SK-N-SH treated with all-trans-retinoic acid at 6 μM for 48 hours (cell line): ENCODE results near the gene TMEM182.

ENCODE experiments used
- ATAC-seq: fragments of 200-7000 bp; cut with Tn5 transposase; 3 replicates; pipeline ENCODE4 v1.9.1; 2020; ENCODE audit warnings: mild to moderate bottlenecking, moderate library complexity
- ARNTL ChIP-seq: fragments of 450-650 bp; formaldehyde crosslinking; IDR thresholded peaks from 2 replicates; pipeline ENCODE4 v1.5.0; 2020; ENCODE audit warnings: low read depth, mild to moderate bottlenecking, moderate library complexity, borderline replicate concordance
- BACH2 ChIP-seq: fragments of 250-450 bp; sonication (Bioruptor Pico); IDR thresholded peaks from 2 replicates; pipeline ENCODE4 v1.9.0; 2021; ENCODE audit warnings: mild to moderate bottlenecking, borderline replicate concordance
- CREB5 ChIP-seq: fragments of 250-450 bp; sonication (Bioruptor Pico); IDR thresholded peaks from 2 replicates; pipeline ENCODE4 v1.5.1; 2020; ENCODE audit warnings: low read depth, mild to moderate bottlenecking, moderate library complexity
- CSDC2 ChIP-seq: fragments of 250-450 bp; sonication (Bioruptor Pico); IDR thresholded peaks from 2 replicates; pipeline ENCODE4 v1.5.0; 2020; ENCODE audit warnings: mild to moderate bottlenecking, moderate library complexity
- ESRRG ChIP-seq: fragments of 250-450 bp; sonication (Bioruptor Pico); IDR thresholded peaks from 2 replicates; pipeline ENCODE4 v1.6.1; 2021; ENCODE audit warnings: mild to moderate bottlenecking
- GLIS3 ChIP-seq: fragments of 250-450 bp; sonication (Bioruptor Pico); IDR thresholded peaks from 2 replicates; pipeline ENCODE4 v1.5.0; 2020; ENCODE audit warnings: mild to moderate bottlenecking, moderate library complexity
- ISL1 ChIP-seq: fragments of 250-450 bp; sonication (Bioruptor Pico); IDR thresholded peaks from 2 replicates; pipeline ENCODE4 v2.1.2; 2022; ENCODE audit warnings: mild to moderate bottlenecking, moderate library complexity
- OSR1 ChIP-seq: fragments of 250-450 bp; sonication (Bioruptor Pico); IDR thresholded peaks from 2 replicates; pipeline ENCODE4 v1.8.0; 2022; ENCODE audit warnings: moderate library complexity, mild to moderate bottlenecking, inconsistent platforms
- PATZ1 ChIP-seq: fragments of 250-450 bp; sonication (Bioruptor Pico); IDR thresholded peaks from 2 replicates; pipeline ENCODE4 v1.8.0; 2020; ENCODE audit warnings: mild to moderate bottlenecking, moderate library complexity, borderline replicate concordance
- POU6F1 ChIP-seq: fragments of 250-450 bp; sonication (Bioruptor Pico); IDR thresholded peaks from 2 replicates; pipeline ENCODE4 v1.8.0; 2021; ENCODE audit warnings: low read depth, mild to moderate bottlenecking, moderate library complexity, borderline replicate concordance
- PPARA ChIP-seq: fragments of 250-450 bp; sonication (Bioruptor Pico); IDR thresholded peaks from 2 replicates; pipeline ENCODE4 v1.5.0; 2020; ENCODE audit warnings: mild to moderate bottlenecking, borderline replicate concordance
- RARB ChIP-seq: fragments of 250-450 bp; sonication (Bioruptor Pico); IDR thresholded peaks from 2 replicates; pipeline ENCODE4 v1.8.0; 2021; ENCODE audit warnings: mild to moderate bottlenecking, moderate library complexity
- SNAI2 ChIP-seq: fragments of 250-450 bp; sonication (Bioruptor Pico); IDR thresholded peaks from 2 replicates; pipeline ENCODE4 v1.5.0; 2020; ENCODE audit warnings: mild to moderate bottlenecking, moderate library complexity
- TCF4 ChIP-seq: fragments of 250-450 bp; sonication (Bioruptor Pico); IDR thresholded peaks from 2 replicates; pipeline ENCODE4 v1.8.0; 2021; ENCODE audit warnings: mild to moderate bottlenecking, moderate library complexity, borderline replicate concordance
- TOX ChIP-seq: fragments of 250-450 bp; sonication (Bioruptor Pico); IDR thresholded peaks from 2 replicates; pipeline ENCODE4 v1.8.0; 2021; ENCODE audit warnings: mild to moderate bottlenecking, moderate library complexity, borderline replicate concordance
- TSHZ2 ChIP-seq: fragments of 250-450 bp; sonication (Bioruptor Pico); IDR thresholded peaks from 2 replicates; pipeline ENCODE4 v1.5.0; 2020; ENCODE audit warnings: mild to moderate bottlenecking, moderate library complexity
- ZC3H10 ChIP-seq: fragments of 250-450 bp; sonication (Bioruptor Pico); IDR thresholded peaks from 2 replicates; pipeline ENCODE4 v1.5.1; 2021; ENCODE audit warnings: mild to moderate bottlenecking, moderate library complexity
- ZFP3 ChIP-seq: fragments of 250-450 bp; sonication (Bioruptor Pico); IDR thresholded peaks from 2 replicates; pipeline ENCODE4 v1.5.0; 2020; ENCODE audit warnings: mild to moderate bottlenecking, moderate library complexity
- ZFP30 ChIP-seq: fragments of 450-650 bp; formaldehyde crosslinking; IDR thresholded peaks from 2 replicates; pipeline ENCODE4 v1.5.0; 2022; ENCODE audit warnings: mild to moderate bottlenecking, moderate library complexity
- ZNF565 ChIP-seq: fragments of 450-650 bp; formaldehyde crosslinking; conservative IDR thresholded peaks from 2 replicates; pipeline ENCODE4 v1.5.0; 2020; ENCODE audit warnings: low read depth, mild to moderate bottlenecking, moderate library complexity
- ZNF70 ChIP-seq: fragments of 450-650 bp; formaldehyde crosslinking; IDR thresholded peaks from 2 replicates; pipeline ENCODE4 v1.5.0; 2020; ENCODE audit warnings: mild to moderate bottlenecking, moderate library complexity
- ZNF8 ChIP-seq: fragments of 450-650 bp; formaldehyde crosslinking; IDR thresholded peaks from 2 replicates; pipeline ENCODE4 v1.5.0; 2020; ENCODE audit warnings: mild to moderate bottlenecking, moderate library complexity

TMEM182 gene

DNA sequence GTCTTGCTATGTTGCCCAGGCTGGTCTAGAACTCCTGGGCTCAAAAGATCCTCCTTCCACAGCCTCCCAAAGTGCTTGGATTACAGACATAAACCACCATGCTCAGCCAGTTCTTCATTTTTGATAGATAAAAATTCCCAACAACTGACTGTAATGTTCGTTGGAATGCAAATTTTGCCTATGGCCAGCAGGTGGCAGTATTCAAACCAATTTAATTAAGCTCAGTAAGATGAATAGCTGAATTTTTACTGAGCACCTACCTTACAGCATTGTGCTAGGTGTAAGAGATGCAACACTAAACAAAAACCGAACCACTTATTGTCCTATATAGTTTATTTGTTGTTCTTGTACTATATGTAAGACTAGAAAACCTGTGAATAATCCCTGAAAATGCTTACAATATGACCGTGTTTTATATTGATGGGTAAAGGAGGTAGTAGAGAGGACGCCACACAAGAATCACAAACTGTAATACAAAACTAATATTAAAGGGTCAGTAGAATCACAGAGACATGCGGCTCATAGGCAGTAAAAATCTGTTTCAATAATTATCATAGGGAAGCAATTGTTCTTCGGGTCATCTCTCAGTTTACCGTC is 8.2 kb upstream of the TMEM182 start:
- TF ChIP-seq ZNF70 (CRISPR knock-in tag) = no peak
- no peak for TF ChIP-seq PATZ1 (CRISPR knock-in tag)
- no peak for TF ChIP-seq ISL1
- TF ChIP-seq ZNF8 (CRISPR knock-in tag) = no peak
- TF ChIP-seq ARNTL = no peak
- no peak for TF ChIP-seq ESRRG (CRISPR knock-in tag)
- TF ChIP-seq TCF4 (CRISPR knock-in tag) = no peak
- TF ChIP-seq RARB = no peak
- TF ChIP-seq TSHZ2 = no peak
- no peak for TF ChIP-seq GLIS3 (CRISPR knock-in tag)
- TF ChIP-seq OSR1 (CRISPR knock-in tag) = no peak
- TF ChIP-seq CREB5 (CRISPR knock-in tag) = no peak
- no peak for TF ChIP-seq TOX (CRISPR knock-in tag)
- TF ChIP-seq CSDC2 = no peak
- no peak for TF ChIP-seq ZNF565
- no peak for TF ChIP-seq ZFP3 (CRISPR knock-in tag)
- no peak for TF ChIP-seq PPARA (CRISPR knock-in tag)
- no peak for TF ChIP-seq ZC3H10
- no peak for TF ChIP-seq POU6F1
- no peak for TF ChIP-seq BACH2 (CRISPR knock-in tag)
- peak; percentile 77 for ATAC-seq

DNA sequence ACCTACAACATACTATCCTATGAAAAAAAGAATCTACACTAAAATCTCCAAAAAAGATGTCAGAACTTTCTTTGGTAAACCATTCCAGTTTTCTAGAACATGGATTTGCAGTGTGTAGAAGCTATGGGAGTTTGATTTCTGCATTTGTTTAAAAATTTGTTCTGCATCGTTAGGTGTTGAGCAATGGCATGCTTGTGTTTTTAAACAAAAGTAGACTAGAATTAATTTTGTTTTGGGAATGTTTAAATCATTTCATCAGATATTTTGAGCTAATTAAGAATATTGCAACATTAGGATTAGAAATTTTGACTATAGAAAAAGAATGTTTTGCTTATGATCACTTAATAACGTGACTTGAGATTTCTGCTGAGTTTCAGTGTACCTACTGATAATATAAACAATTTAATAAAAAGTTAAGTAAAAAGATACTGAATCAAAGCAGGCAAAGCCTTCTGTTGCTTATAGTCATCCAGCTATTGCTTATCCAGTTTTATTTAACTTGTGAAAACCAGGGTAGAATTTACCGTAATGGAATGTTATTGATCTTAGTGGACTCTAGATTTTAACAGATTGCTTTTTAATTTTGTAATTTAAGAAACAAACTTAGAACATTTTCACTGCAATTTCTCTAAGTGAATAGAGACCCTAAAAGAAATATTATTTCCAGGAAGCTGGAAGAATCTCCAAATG is 7.2 kb upstream of the TMEM182 start:
- no peak for ATAC-seq
- TF ChIP-seq TSHZ2 (no peak), ESRRG (CRISPR knock-in tag) (no peak), OSR1 (CRISPR knock-in tag) (no peak), GLIS3 (CRISPR knock-in tag) (no peak)

DNA sequence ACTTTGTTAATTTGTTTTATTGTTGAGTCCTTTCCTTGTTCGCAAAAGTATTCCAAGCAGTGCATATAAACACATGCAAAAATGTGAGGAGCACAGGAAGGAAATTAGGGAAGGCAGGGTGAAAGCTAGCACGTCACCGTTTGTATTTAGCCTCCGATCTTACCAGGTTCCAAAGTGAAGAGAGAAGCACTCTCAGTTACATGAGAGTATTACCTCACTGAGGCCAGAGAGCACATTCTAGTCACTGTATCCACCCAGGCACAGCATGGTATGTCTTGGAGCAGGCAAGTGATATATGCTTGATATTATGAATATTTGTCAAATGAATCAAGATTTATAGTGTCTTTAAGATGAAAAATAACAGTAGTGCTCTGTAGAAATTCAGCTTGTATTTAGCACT is 6.5 kb upstream of the TMEM182 start:
- ATAC-seq = no peak
- TF ChIP-seq PATZ1 (CRISPR knock-in tag) = no peak
- no peak for TF ChIP-seq SNAI2 (CRISPR knock-in tag)
- no peak for TF ChIP-seq TSHZ2
- no peak for TF ChIP-seq ZFP30
